Left ventricle myocardium superior (tissue), 1 donor: ENCODE data around the gene DDX24. TPM values are rescaled to one million over a fixed set of nuclear protein-coding genes. Genes with fewer than 3 reads are reported as not detected.
A peak's percentile ranks its signal among the peaks of the same experiment; 100 is the strongest.

Experiments
- ATAC-seq: fragments of 200-7000 bp; cut with Tn5 transposase; one replicate; pipeline ENCODE4 v1.9.1; 2020; ENCODE audit warnings: mild to moderate bottlenecking, moderate library complexity
- DNase-seq: peaks from one replicate; pipeline ENCODE4 v3.0.0-alpha.2; 2020
- intact Hi-C: fragments of 100-400 bp; cut with micrococcal nuclease; formaldehyde crosslinking; loops from one replicate; pipeline ENCODE4 v1.11.0; 2022
- total RNA-seq: library from RNA; stranded (reverse); fragmentation: NEBNext Ultra II Directional; extraction: Animal tissue kit (Norgen Biotek cat#: 25700); gene quantifications from one replicate; pipeline ENCODE4 v1.2.1, GENCODE V29; 2021
- donor health status: DM: no; HTN: yes; CAD: no; lungs with severe emphysema.

The DDX24 gene
- total RNA-seq, 1 donor from 2014 or later = 198 TPM

DNA sequence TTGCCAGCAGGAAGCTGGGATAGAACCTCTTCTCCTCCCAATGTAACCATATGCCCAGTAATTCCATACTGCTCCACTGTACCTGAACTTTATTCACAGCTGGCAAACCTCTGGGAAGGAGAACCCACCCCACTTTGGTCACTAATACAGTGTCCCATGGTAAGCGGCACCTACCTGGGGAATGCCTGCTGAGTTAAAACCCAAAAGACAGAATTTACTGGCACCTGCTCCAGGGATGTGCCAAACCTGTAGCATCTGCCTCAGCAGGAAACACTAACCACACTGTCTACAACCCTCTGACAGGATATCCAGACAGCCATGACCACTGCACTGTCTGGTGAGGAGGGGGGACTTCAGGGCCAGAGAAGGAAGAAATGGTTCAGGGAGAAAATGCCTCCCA is 26.6 kb downstream of the DDX24 start:
- intact Hi-C loops = no loop called here
- ATAC-seq = no peak
- DNase-seq = no peak

DNA sequence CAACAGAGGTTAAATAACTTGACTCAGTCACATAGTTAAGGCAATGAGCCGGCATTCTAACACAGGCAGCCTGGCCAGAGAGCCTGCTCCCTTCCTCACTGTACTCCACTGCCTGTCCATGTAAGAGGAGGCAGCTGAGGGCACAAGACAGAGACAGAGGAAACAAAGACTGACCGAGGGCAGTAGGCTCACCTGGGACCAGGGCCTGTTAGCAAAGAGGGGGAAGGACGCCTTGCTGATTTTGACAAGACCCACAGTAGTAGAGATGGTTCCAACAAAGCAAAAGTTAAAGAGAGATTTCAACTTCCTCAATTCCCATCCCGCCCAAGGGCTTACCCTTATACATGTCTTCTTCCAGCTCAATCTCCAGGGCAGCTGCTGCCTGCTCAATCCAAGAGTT is 28.3 kb downstream of the DDX24 start:
- intact Hi-C loops = no loop called here
- DNase-seq (no peak), ATAC-seq (no peak)

DNA sequence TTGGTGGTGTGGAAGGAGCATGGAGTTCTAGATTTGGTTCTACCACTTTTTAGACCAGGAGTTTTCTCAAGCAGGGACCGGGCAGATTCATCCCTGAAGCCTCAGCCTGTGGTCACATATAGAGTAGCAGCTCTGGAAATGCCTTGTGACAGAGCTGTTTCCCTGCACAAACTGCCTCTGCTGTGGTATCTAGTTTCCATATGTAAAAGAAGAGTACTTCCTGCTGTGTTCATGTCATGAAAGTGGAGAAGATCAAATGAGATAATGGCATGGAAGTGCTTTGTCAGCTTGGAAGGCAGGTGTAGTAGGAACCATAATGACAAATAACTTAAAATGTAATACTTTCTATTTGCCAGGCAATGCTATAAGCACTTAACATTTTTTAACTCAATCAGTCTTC is 28.8 kb downstream of the DDX24 start:
- intact Hi-C loops = no loop called here
- no peak for ATAC-seq

DNA sequence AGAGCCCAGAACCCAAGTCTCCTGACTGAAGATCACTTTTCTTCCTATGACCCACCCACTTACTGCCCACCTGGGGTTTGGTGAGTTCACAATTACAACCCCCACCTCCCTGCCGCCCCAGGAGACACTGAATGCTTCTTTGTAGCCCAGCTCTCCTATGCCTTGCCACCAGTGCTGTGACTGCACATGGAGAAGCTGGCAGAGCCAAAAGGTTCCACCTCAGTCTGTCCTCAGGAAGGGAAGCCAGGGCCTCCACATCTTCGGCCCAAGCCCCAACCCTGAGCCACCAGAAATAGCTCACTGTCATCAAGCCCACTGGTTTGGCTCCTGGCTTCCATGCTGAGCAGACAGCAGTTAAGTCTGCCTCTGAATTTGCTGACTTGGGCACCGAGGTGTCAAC is 29.2 kb downstream of the DDX24 start:
- intact Hi-C loops = no loop called here
- ATAC-seq = peak; percentile 68
- peak; percentile 39 for DNase-seq

More for the DNA sequence above, 28.8 kb downstream of the DDX24 start:
- DNase-seq = no peak

DNA sequence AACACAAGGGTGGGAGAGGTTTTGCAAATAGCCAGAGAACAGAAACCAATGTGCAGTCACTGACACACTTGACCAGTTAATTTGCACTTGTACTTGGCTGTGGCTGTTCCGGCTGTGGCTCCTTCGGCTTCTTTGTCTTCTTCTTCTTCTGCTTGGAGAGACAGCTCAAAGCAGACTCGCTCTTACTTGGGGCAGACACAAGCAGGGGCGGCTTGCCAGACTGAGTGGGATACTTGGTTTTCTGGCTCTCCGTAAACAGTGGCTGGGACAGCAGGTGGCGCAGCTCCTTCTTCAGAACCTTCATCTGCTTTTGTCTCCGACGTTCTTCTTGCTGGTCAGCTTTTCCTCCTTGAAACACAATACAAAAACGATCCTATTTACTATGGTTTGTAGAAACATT is 29.9 kb downstream of the DDX24 start:
- ATAC-seq = peak; percentile 48
- DNase-seq = peak; percentile 68
- intact Hi-C loops = no loop called here

DNA sequence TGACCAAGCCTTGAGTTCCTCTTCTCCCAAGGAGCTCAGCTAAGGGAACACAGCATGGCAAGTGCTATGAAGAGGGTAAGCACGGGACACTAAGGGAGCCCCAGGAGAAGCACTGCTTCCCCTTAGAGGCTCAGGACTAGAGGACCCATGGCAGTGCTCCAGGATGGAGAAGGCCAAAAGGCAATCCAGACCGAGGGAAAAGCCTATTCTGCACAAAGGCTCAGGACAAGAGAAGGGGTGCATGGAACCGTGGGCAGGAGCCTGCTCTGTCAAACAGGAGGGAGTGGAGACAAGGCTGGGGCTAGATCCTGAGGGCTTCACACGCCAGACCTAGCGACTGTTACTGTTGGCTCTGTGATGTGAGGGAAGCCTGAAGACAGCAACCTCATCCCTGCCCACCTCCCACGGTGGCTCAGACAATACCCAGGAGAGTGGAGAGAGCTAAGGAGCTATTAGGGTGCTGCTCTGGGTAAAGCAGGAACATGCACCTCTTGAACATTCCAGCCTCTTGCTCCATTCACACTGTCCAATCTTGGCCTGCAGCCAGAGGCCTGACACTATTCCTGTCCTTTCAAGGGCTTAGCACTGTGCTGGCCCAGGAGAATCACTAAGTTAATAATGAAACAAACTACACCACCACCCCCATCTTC is 30.6 kb downstream of the DDX24 start:
- peak; percentile 88 for DNase-seq
- intact Hi-C loops = no loop called here
- ATAC-seq = peak; percentile 92

DNA sequence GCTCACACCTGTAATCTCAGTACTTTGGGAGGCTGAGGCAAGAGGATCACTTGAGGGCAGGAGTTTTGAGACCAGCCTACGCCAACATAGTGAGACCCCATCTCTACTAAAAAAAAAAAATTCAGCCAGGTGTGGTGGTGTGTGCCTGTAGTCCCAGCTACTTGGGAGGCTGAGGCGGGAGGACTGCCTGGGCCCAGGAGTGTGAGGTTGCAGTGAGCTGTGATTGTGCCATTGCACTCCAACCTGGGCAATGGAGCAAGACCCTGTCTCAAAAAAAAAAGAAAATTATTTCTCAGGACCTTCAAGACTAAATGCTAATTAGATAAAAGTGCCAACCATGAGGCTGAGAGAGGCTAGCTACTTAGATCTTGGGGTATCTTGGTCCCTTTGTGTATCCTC is 31.4 kb downstream of the DDX24 start:
- DNase-seq (no peak), ATAC-seq (no peak)
- intact Hi-C loops = no loop called here

DNA sequence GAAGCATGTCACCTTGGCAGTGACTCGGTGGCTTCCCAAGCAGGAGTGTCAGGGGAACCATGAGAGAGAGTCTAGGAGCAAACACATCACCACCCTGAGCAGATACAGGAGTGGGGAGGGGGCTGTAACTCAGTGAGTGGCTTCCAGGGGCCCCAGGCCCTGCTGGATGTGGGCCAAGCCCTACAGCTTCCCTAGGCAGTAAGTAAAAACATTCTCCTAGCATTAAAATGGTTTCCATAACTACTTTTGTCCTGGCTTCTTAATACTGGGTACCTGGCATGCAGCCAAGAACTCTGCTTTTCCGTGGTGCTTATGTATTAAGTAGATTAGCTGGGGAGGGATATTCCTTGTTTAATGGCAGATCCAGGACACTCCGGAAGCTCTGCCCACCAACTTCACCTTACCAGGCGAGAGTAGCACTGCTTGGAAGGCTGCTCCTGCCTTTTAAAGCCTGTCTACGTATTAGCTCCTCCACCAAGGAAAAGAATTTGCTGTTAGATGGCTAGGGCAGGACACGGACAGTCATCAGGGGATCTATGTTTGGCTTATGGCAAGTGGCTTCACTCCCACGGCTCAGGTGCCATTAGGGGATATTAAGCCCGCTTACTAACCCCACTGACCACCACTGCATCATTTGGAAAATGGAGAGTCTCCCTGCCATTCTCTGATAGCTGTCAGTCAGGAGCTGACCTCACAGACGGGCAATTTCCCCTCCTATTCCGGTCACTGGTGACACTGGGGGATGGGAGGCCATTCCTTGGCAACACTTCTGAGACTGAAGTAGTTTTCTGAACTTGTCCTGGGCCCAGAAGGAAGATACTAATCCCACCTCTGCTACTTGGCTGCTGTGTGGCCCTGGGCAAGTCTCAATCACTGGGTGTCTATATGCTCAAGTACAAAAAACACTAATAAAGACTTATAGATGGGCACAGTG is 32.0 kb downstream of the DDX24 start:
- no peak for DNase-seq
- ATAC-seq = no peak
- intact Hi-C loops = no loop called here

DNA sequence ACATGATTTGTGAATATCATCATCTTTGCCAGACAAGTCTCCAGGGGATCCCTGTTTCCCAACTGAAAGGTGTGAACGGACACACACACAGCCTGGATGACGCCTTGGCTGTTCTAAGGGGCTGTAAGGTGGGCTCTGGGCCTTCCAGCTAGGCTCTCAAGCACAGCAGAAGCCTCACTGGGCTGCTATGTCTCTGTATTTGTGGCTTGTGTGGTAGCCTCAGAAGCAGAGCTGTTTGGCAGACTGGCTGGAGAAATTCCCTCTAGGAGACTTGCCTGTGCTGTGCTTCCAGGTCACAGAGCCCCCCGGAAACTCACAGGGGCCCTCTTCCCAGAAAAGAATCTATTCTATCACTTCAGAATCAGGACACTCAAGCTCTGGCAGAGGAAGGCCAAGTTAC is 33.4 kb downstream of the DDX24 start:
- ATAC-seq (no peak), DNase-seq (no peak)
- intact Hi-C loops = no loop called here

DNA sequence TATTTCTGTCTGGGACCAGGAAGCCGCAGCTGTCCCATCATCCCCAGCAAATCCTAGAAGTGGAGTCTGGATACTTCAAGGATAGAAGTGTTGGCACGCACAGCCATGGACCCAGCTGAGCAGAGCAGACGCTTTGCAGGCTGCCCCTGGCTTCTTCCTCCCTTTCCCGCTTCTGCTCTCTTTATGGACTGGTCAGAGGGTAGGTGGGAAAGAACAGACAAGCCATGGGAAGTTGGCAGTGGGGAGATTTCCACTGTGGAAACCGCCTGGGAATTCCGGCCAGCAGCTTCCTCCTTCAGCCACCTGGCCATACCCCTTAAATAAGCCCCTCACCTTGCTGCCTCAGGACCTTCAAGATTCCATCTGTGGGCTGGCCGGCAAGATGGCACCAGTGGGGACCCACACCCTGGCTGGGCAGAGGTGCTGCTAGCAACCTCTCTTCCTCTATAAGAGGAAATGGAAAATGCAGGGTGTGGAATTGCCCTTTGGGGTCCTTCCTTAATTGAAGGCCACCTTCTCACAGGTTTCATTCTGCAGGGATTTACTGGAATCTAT is 34.2 kb downstream of the DDX24 start:
- ATAC-seq = no peak
- DNase-seq = no peak
- intact Hi-C loops = no loop called here

DNA sequence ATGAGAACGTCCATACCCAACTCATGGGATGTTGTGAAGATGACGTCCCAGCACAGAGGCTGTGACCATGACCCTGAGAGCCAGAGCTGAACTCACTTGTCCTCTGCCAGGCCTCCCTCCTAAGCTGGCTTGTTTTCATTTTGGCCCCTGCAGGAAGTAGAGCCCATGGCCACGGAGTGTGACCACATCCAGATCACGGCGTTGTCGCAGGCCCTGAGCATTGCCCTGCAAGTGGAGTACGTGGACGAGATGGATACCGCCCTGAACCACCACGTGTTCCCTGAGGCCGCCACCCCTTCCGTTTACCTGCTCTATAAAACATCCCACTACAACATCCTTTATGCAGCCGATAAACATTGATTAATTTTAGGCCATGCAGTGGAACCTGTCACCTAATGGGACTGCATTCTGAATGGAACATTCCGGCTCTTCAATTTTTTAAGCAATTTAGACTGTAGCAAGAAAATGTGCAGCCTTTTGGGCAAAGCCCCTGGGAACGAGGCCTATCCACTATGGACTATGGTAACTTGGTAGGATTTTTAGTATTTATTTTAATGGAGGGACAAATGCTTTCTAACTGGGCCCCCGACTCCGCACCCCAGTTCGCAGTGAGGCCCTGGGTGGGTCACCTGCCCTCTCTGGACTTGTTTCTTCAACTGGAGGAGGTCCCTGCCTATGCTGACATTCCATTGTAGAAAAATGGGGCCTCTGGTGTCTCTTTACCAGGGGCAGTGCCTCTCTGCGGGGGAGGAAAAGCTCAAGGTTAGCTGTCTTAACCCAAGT is 35.2 kb downstream of the DDX24 start:
- no peak for DNase-seq
- ATAC-seq = no peak
- intact Hi-C loops = no loop called here

DNA sequence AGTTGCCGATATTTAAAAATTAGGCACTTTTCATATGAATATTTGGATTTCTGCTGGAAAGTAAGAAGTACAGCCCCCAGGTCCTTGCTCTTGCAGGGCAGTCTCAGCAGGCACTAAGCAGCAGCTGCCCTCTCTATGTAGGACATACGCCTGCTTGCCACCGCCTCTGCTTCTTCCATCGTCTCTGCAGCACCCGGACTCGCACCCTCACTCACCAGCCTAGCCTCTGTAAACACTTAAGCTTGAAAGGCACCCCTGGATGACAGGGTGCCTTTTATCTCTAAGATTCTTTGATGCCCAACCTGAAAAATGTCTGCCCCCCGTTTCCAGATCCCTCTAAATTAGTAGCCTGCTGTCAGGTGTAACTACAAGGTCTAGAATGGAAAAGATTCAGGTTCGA is 35.9 kb downstream of the DDX24 start:
- ATAC-seq (no peak), DNase-seq (no peak)
- intact Hi-C loops = no loop called here

DNA sequence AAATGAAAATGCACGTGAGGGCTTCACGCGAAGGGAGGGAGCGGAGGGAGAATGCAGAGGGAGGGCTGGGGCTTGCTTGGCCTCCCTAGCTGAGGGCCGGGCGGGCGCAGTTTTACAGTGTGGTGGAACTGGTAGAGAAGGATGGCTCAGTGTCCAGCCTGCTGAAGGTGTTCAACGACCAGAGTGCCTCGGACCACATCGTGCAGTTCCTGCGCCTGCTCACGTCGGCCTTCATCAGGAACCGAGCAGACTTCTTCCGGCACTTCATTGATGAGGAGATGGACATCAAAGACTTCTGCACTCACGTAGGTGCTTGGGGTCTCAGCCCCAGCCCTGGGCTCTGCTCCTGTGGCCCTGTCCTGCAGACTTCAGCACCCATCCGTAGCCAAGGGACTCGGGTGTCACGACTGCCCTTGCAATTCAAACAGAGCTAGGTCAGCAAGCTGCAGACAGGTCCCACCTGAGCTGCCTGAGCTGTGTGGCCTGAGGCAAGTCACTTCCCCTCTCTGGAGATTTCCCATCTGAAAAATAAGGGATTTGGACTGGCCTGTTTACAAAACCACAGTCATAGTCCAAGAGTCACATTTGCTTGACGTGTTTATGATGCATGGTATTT is 36.4 kb downstream of the DDX24 start:
- ATAC-seq = no peak
- intact Hi-C loops = no loop called here
- DNase-seq = no peak

DNA sequence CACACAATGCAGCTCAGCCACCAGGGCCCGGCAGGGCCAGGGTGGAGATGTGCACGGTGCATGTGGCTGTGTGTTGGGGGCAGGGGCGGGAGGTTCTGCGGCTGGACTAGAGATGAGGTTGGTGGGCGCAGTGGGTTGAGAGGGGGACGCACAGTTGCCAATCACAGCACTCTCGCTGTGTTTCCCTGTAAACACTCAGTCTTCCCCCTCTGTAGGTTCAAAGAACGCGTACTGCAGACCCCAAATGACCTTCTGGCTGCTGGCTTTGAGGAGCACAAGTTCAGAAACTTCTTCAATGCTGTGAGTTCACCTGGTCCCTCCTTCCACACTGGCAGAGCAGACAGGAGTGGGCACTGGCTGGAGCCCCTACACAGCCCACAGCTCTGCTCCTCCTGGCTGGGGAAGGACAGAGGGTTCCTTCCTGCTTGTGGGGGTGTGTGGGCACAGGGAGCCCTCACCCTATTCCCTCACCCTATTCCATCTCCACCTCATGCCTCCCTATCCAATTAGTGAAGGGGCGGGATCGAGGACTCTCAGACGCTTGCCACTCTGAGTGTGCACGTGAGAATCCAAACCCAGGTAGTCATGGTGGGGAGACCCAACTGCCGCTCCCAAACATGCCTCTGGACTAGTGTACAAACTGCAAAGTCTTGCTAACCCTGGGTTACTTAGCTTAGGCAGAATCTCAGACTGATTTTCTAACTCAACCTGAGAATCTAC is 37.1 kb downstream of the DDX24 start:
- ATAC-seq = no peak
- intact Hi-C loops = no loop called here
- no peak for DNase-seq

DNA sequence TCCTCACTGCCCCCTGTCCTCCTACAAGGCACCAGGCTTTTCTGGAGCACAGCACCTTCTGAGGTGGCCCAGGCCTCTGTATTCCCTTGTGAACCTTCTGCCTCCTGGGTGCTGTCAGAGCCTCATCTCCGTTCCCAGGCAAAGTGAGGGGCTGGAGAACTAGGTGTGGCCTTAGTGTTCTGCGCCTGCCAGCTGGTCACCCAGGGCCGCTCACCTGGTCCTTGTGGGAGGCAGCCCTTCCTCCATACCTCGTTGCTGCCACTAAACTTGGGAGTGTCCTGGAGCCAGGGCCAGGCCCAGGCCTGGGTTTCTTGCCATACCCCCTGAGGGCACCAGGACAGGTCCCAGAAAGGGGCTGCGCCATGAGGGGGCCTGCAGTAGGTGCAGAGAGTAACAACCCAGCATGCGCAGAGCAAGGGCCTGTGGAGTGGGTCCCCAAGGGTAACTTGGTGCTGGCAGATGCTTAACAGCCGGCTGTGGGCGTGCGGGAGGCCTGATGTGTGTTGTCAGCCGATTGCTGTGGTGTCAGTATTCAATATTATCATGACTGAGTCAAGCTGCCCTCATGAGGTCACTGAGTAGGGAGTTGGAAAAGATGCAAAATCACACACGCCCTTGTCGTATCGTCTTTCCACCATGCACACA is 37.8 kb downstream of the DDX24 start:
- intact Hi-C loops = no loop called here
- ATAC-seq = peak; percentile 15
- no peak for DNase-seq

DNA sequence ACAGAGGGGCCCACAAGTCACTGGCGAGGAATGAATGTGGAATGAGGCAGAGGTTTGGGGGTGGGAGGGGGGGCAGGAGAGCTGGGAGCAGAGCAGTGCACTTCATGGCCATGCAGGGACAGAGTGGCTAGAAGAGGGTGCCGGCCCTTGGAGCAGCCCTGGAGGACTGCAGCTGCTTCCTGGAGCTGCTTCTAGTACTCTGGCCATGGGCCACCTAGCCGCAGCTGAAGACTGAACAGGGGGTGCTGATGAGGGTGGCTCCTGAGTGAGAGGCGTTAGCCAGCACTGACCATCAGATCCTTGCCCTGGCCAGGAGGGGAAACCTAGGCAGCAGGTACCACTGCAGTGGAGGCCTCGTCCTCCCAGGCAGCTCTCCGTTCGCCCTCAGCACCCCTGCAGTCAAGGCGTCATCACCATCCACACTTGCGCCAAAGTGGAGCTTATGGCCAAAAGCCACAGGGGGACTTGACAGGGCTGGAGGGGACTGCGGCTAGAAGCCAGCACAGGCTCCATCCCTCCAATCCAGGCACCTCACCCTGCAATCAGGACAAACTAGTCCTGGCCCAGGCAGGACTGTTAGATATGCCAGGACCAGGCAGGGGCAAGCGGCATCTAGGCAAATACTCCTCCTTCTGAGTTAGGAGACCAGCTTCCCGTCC is 38.4 kb downstream of the DDX24 start:
- DNase-seq (no peak), ATAC-seq (peak; percentile 43)
- intact Hi-C loops = no loop called here

DNA sequence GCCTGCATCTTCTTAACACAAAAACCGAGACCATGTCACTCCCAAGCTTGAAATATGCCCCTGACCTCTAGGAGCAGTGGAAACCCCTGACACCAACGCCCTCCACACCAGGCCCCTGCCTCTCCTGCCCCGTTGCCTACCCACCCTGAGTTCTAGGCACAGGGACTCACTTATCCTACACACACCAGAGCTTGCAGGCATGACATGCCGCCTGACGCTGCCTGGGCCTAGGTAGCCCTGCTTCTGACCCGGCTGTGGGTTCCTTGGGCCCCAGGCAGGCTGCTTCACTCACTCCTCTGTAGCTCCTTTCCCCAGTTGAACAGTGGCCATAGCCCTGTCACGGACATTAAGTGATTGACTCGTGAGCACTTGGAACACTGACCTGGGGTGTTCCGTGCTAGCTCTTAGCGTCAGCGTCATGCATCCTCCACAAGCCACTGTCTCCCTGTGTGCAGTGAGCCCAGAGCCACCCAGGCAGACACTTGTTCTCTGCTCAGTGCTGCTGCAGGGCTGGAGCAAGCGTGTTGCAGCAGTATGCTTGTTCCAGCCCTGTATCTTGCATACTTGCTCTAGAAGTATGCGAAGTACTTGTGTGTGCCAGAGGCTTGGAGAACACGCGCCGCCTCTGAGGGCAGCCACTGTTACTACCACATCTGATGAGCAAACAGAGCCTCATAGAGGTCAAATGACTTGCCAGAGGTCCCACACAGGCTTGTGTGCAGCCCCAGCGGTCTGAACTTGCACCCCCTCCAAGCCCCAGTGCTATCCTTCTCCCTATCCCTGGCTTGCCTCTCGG is 39.3 kb downstream of the DDX24 start:
- peak; percentile 89 for ATAC-seq
- intact Hi-C loops = no loop called here
- peak; percentile 78 for DNase-seq
